ENCODE data around the gene MAP3K3.

MAP3K3 gene

GRCh38 chr17:63621684-63622573 is at the start of gene MAP3K3:
TSS of gene MAP3K3 (plus strand) at chr17:63622417. CDS start at chr17:63622760, 343 bp downstream.
- DNase-seq (ENCODE audit: extremely low read depth in 1 of 2, low read depth in 1 of 2): peak; percentile 91 to 99

GRCh38 chr17:63573634-63574033 is 48.6 kb upstream of the MAP3K3 start:
- no peak for DNase-seq (ENCODE audit: extremely low read depth in 1 of 2, low read depth in 1 of 2)

- no peak for DNase-seq (ENCODE audit: extremely low read depth in 1 of 2, low read depth in 1 of 2)
These were observed 44.0 kb upstream of the MAP3K3 start for GRCh38 chr17:63578027-63578768.

- DNase-seq (ENCODE audit: extremely low read depth in 1 of 2, low read depth in 1 of 2): no peak
These were observed 43.5 kb upstream of the MAP3K3 start for GRCh38 chr17:63578769-63579111.

GRCh38 chr17:63579633-63580032 is 42.6 kb upstream of the MAP3K3 start:
- DNase-seq (ENCODE audit: extremely low read depth in 1 of 2, low read depth in 1 of 2): no peak

GRCh38 chr17:63587770-63588169 is 34.4 kb upstream of the MAP3K3 start:
- DNase-seq (ENCODE audit: extremely low read depth in 1 of 2, low read depth in 1 of 2): no peak

GRCh38 chr17:63588797-63589196 is 33.4 kb upstream of the MAP3K3 start:
- no peak for DNase-seq (ENCODE audit: extremely low read depth in 1 of 2, low read depth in 1 of 2)

- no peak for DNase-seq (ENCODE audit: extremely low read depth in 1 of 2, low read depth in 1 of 2)
These were observed 32.6 kb upstream of the MAP3K3 start for GRCh38 chr17:63589646-63590045.

GRCh38 chr17:63592797-63593196 is 29.4 kb upstream of the MAP3K3 start:
- no peak for DNase-seq (ENCODE audit: extremely low read depth in 1 of 2, low read depth in 1 of 2)

- DNase-seq (ENCODE audit: extremely low read depth in 1 of 2, low read depth in 1 of 2): no peak
These were observed 27.1 kb upstream of the MAP3K3 start for GRCh38 chr17:63595132-63595531.

GRCh38 chr17:63596856-63597586 is 25.2 kb upstream of the MAP3K3 start:
- no peak for DNase-seq (ENCODE audit: extremely low read depth in 1 of 2, low read depth in 1 of 2)

GRCh38 chr17:63598281-63598680 is 23.9 kb upstream of the MAP3K3 start:
- DNase-seq (ENCODE audit: extremely low read depth in 1 of 2, low read depth in 1 of 2): no peak

- peak; percentile 53 to 63 for DNase-seq (ENCODE audit: extremely low read depth in 1 of 2, low read depth in 1 of 2)
These were observed 21.4 kb upstream of the MAP3K3 start, which contains the start of gene TACO1 for GRCh38 chr17:63600569-63601438. TSS of gene TACO1 (plus strand) at chr17:63600895. CDS start at chr17:63601084, 189 bp downstream.

GRCh38 chr17:63601439-63602371 is 20.5 kb upstream of the MAP3K3 start:
- no peak for DNase-seq (ENCODE audit: extremely low read depth in 1 of 2, low read depth in 1 of 2)

- DNase-seq (ENCODE audit: extremely low read depth in 1 of 2, low read depth in 1 of 2): no peak
These were observed 12.2 kb upstream of the MAP3K3 start for GRCh38 chr17:63609816-63610573.

- DNase-seq (ENCODE audit: extremely low read depth in 1 of 2, low read depth in 1 of 2): no peak
These were observed 11.4 kb upstream of the MAP3K3 start for GRCh38 chr17:63610854-63611253.

- DNase-seq (ENCODE audit: extremely low read depth in 1 of 2, low read depth in 1 of 2): no peak
These were observed 10.9 kb upstream of the MAP3K3 start for GRCh38 chr17:63611354-63611753.

GRCh38 chr17:63613663-63614062 is 8.6 kb upstream of the MAP3K3 start:
- DNase-seq (ENCODE audit: extremely low read depth in 1 of 2, low read depth in 1 of 2): no peak
